Motor neuron (in vitro differentiated cells): ENCODE results near the gene PTPRM. TPM values are rescaled to one million over a fixed set of nuclear protein-coding genes. Genes with fewer than 3 reads are reported as not detected.
A peak's percentile ranks its signal among the peaks of the same experiment; 100 is the strongest.

Experiments used
- ATAC-seq, 8 experiments: fragments of 200-7000 bp; cut with Tn5 transposase; replicated peaks in 6 of 8; 2 replicates each; pipeline ENCODE4 v1.8.0; 2021; ENCODE audit warnings: mild to moderate bottlenecking in 8 of 8, moderate library complexity in 8 of 8
- H3K27ac ChIP-seq, 2 donors: fragments of 250-450 bp; sonication (Bioruptor Pico); 2 replicates each; pipeline ENCODE4 v1.9.0; 2021; ENCODE audit warnings: antibody characterized with exemption in 2 of 2, mild to moderate bottlenecking in 2 of 2, moderate library complexity in 1 of 2
- H3K4me1 ChIP-seq, 2 donors: fragments of 250-450 bp; sonication (Bioruptor Pico); replicated peaks in 1 of 2; 2 replicates each; pipeline ENCODE4 v1.6.1; 2021; ENCODE audit warnings: antibody characterized with exemption in 2 of 2, mild to moderate bottlenecking in 2 of 2, moderate library complexity in 1 of 2
- H3K4me3 ChIP-seq, 5 donors: fragments of 250-450 bp; sonication (Bioruptor Pico); 2 replicates each; pipeline ENCODE4 v1.9.0; 2021; ENCODE audit warnings: antibody characterized with exemption in 5 of 5, mild to moderate bottlenecking in 5 of 5, moderate library complexity in 4 of 5
- WGBS, 10 experiments: fragments of 450-650 bp; shearing (Covaris generic); methylation state at CpG; one replicate each; pipeline ENCODE4 v1.0.0; 2022; 5-methylcytosine and 5-hydroxymethylcytosine counted together
- in situ Hi-C, 9 experiments: fragments of 400-800 bp; cut with MboI; loops; one replicate each; pipeline ENCODE4 v1.15.0; 2021; ENCODE audit warnings: low sequenced_read_pairs in 9 of 9, low pct_unique_long_range_greater_than_20kb in 2 of 9; ENCODE audit not compliant: unreplicated experiment in 9 of 9
- total RNA-seq, 8 experiments: library from RNA; unstranded; fragments of 300-600 nt; gene quantifications; 2 replicates each; pipeline versions ENCODE4 v1.2.3 to v1.2.4, GENCODE V29; 2022

The PTPRM gene
- total RNA-seq, 8 experiments from 2014 or later: 12.9 to 106 (median 66.9) TPM

GRCh38 chr18:8091035-8091434, 523.9 kb downstream of the PTPRM start:
- WGBS, 10 experiments: 55 to 100% (median 83%) methylated on average over 1 to 2 of the region's 2 CpGs; no CpG with 5 or more reads in 1 of the 10 experiments
- Histone ChIP-seq H3K4me1 (no peaks in the 10 kb centered on the region), H3K4me3 (no peak overlapping the region), H3K27ac (no peak overlapping the region)
- peak in 3 of 8 experiments; percentile 35 to 71 (median 70) for ATAC-seq
- in situ Hi-C loops: loop anchor here in 2 of 9 experiments (25.0 kb wide), 1 partner anchor 296 kb away; no protein-coding TSS in a partner anchor

DNA sequence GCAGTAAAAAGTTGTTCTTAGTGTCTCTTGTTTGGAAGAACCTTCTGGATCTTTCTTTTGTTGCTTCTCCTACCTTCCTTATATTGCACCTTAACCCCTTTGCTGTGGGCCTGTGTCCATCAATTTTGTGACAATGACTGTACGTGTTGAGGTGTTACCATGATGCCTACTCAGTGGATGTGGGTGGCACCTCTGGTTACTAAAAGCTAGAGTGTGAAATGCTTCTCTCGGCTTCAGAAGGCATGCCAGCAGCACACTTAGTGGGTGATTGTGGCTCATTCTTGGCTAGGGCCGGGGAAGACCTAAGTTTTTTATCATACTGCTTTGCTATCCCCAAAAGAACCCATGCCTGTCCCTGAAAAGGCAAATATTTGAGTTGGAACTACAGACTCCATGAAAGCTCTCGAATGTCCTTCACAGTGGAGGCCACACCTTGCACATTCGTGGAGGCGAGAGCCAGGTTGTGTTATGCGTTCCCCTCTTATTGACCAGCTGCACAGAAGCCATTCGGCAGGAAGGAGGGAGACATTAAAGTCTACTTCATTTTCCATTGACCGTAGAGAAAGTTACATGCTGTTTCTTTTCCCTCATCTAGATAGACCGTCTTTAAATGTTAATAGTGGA, 528.9 kb downstream of the PTPRM start:
- no peak for ATAC-seq
- Histone ChIP-seq H3K27ac (no peak overlapping the region), H3K4me3 (no peak overlapping the region), H3K4me1 (no peaks in the 10 kb centered on the region)
- in situ Hi-C loops: loop anchor here in 2 of 9 experiments (25.0 kb wide), 1 partner anchor 291 kb away; no protein-coding TSS in a partner anchor
- 90 to 100% (median 95%) methylated on average over 1 to 10 of the region's 10 CpGs for WGBS, 10 experiments

GRCh38 chr18:8097399-8097798, 530.3 kb downstream of the PTPRM start:
- no peak for ATAC-seq
- Histone ChIP-seq H3K4me3 (no peak overlapping the region), H3K27ac (no peak overlapping the region), H3K4me1 (no peaks in the 10 kb centered on the region)
- in situ Hi-C loops: loop anchor here in 2 of 9 experiments (25.0 kb wide), 1 partner anchor 290 kb away; no protein-coding TSS in a partner anchor

DNA sequence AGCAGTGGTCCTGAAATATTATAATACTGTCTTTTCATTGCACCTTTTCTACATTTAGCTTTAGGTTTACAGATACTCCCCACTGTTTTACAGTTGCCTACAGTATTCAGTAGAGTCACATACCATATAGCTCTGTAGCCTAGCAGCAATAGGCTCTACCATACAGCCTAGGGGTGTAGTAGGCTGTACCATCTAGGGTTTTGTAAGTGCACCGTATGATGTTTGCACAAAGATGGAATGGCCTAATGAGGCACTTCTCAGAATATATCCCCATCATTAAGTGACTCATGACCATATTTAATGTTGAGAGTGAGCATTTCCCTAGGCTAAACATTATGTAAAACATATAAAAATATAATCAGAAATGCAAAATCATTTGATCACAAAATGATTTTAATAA, 530.8 kb downstream of the PTPRM start:
- in situ Hi-C loops: loop anchor here in 2 of 9 experiments (25.0 kb wide), 1 partner anchor 289 kb away; no protein-coding TSS in a partner anchor

DNA sequence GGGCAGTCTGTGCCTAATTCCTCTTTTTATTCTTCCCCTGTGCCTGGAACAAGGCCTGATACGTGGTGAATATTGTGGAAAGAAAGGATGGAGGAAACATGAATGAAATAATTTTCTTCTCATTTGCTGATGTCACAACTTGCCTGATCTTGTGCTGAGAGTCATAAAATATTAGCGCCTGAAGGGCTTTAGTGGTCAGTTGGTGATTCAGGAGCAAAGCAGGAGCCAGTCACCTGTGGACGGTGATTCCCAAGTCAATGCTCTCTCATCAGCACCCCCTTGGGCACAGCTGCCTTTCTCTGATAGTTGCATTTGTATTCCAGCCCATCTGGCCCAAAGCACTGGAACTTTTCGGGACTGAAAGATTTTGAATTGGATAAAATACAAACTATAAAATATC, 539.5 kb downstream of the PTPRM start:
- no peak overlapping the region for H3K27ac ChIP-seq
- no peak for ATAC-seq
- H3K4me3 ChIP-seq: no peak overlapping the region
- no peaks in the 10 kb centered on the region for H3K4me1 ChIP-seq
- WGBS, 10 experiments: 38 to 100% (median 98%) methylated on average over 1 to 3 of the region's 4 CpGs; no CpG with 5 or more reads in 2 of the 10 experiments
- in situ Hi-C loops: no loop called here

More for the DNA sequence above, 530.8 kb downstream of the PTPRM start:
- peak in 5 of 8 experiments; percentile 37 to 90 (median 78) for ATAC-seq
- 0 to 57% (median 14%) methylated on average over 1 of the region's 1 CpG; no CpG with 5 or more reads in 7 of the 10 experiments for WGBS, 10 experiments
- no peak overlapping the region for H3K4me3 ChIP-seq
- no peaks in the 10 kb centered on the region for H3K4me1 ChIP-seq
- H3K27ac ChIP-seq: no peak overlapping the region

DNA sequence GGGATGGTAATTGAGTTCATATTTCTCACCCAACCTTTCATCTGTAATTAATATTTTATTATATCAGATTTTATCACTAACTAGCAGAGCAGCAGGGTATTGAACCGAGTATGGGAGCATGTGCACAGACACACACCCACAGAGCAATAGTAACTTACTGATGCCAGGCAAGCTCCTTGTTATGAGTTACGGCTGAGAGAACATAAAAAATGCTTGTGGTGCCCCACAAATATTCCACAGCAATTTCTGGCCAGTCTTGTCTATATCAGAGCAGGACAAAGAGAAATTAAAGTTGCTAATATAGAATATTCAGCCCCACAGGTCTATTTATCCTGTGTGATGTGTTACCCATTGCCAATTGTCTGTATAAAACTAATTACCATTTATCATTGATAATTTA, 540.3 kb downstream of the PTPRM start:
- ATAC-seq: no peak
- WGBS, 10 experiments: 70 to 100% (median 94%) methylated on average over 1 to 2 of the region's 2 CpGs; no CpG with 5 or more reads in 2 of the 10 experiments
- in situ Hi-C loops: no loop called here
- Histone ChIP-seq H3K4me3 (no peak overlapping the region), H3K4me1 (no peaks in the 10 kb centered on the region), H3K27ac (no peak overlapping the region)

- Histone ChIP-seq H3K27ac (no peak overlapping the region), H3K4me3 (no peak overlapping the region), H3K4me1 (no peaks in the 10 kb centered on the region)
- no peak for ATAC-seq
- 77 to 100% (median 100%) methylated on average over 1 to 2 of the region's 2 CpGs for WGBS, 10 experiments
- in situ Hi-C loops: no loop called here
Measured at GRCh38 chr18:8114480-8114879, 547.4 kb downstream of the PTPRM start.

- Histone ChIP-seq H3K4me1 (no peaks in the 10 kb centered on the region), H3K27ac (no peak overlapping the region), H3K4me3 (no peak overlapping the region)
- in situ Hi-C loops: no loop called here
- ATAC-seq: peak in 4 of 8 experiments; percentile 66 to 96 (median 90)
- WGBS, 10 experiments: 16 to 79% (median 65%) methylated on average over 1 to 2 of the region's 2 CpGs; no CpG with 5 or more reads in 2 of the 10 experiments
Measured at GRCh38 chr18:8116341-8117005, 549.4 kb downstream of the PTPRM start.

- peak in 2 of 8 experiments; percentile 51 to 64 for ATAC-seq
- H3K4me3 ChIP-seq: no peak overlapping the region
- WGBS, 10 experiments: 0 to 90% (median 83%) methylated on average over 1 to 2 of the region's 2 CpGs; no CpG with 5 or more reads in 1 of the 10 experiments
- in situ Hi-C loops: no loop called here
- no peak overlapping the region for H3K27ac ChIP-seq
- H3K4me1 ChIP-seq: peaks cover 0 to 3% of the 10 kb centered on the region in 2 donors
Measured at GRCh38 chr18:8117006-8117371, 549.9 kb downstream of the PTPRM start.

- in situ Hi-C loops: no loop called here
Measured at GRCh38 chr18:8121101-8121500, 554.0 kb downstream of the PTPRM start.

GRCh38 chr18:8121942-8122480, 554.9 kb downstream of the PTPRM start:
- peaks cover 0 to 5% of the 10 kb centered on the region in 2 donors for H3K4me1 ChIP-seq
- peak in 3 of 8 experiments; percentile 55 to 76 (median 65) for ATAC-seq
- no peak overlapping the region for H3K27ac ChIP-seq
- WGBS, 10 experiments: 16 to 85% (median 74%) methylated on average over 2 to 9 of the region's 9 CpGs; no CpG with 5 or more reads in 1 of the 10 experiments
- in situ Hi-C loops: no loop called here
- no peak overlapping the region for H3K4me3 ChIP-seq

More at GRCh38 chr18:8121101-8121500, 554.0 kb downstream of the PTPRM start:
- Histone ChIP-seq H3K4me3 (no peak overlapping the region), H3K27ac (no peak overlapping the region), H3K4me1 (peaks cover 0 to 5% of the 10 kb centered on the region in 2 donors)
- WGBS, 10 experiments: 18 to 100% (median 79%) methylated on average over 1 of the region's 1 CpG; no CpG with 5 or more reads in 2 of the 10 experiments
- ATAC-seq: no peak

GRCh38 chr18:8124232-8125146, 557.4 kb downstream of the PTPRM start:
- H3K27ac ChIP-seq: no peak overlapping the region
- H3K4me1 ChIP-seq: peaks cover 2 to 5% of the 10 kb centered on the region in 2 donors
- H3K4me3 ChIP-seq: no peak overlapping the region
- in situ Hi-C loops: no loop called here
- no peak for ATAC-seq
- 50 to 96% (median 74%) methylated on average over 1 to 7 of the region's 7 CpGs; no CpG with 5 or more reads in 1 of the 10 experiments for WGBS, 10 experiments
